Endothelial cell of umbilical vein (primary cell): ENCODE measurements around the gene TRAP1. TPM values are rescaled to one million over a fixed set of nuclear protein-coding genes. Genes with fewer than 3 reads are reported as not detected.

Experiments used
- BruUV-seq: library from RNA; stranded (reverse); fragments of 400-500 nt; replicated peaks from 2 replicates; lab custom pipeline; 2021; lab: Mats Ljungman, UMichigan
- CTCF ChIA-PET: fragments of 300-600, 350-600 bp; sonication (Branson Sonifier 250); formaldehyde crosslinking; loops from one replicate; lab custom pipeline; 2021; ENCODE audit warnings: antibody characterized with exemption, inconsistent platforms; lab: Charles Lee
- POLR2A ChIA-PET: fragments of 300-600, 350-600 bp; sonication (Branson Sonifier 250); formaldehyde crosslinking; loops from one replicate; lab custom pipeline; 2021; ENCODE audit warnings: antibody characterized with exemption, inconsistent platforms; lab: Charles Lee
- DNase-seq: peaks from one replicate; pipeline ENCODE4 v3.0.0-alpha.2; 2011; ENCODE audit warnings: low read depth, low spot score
- FAIRE-seq: peaks from 2 replicates; lab custom pipeline; 2011; peaks lifted over from hg19 to GRCh38; lab: Jason Lieb, UNC
- H2AFZ ChIP-seq: 2 replicates; pipeline ENCODE4 v1.6.0; 2012; ENCODE audit warnings: low read depth, low read length, control low read depth, inconsistent platforms
- H3K27ac ChIP-seq: 2 replicates; pipeline ENCODE4 v1.5.1; 2011; ENCODE audit warnings: low read depth, mild to moderate bottlenecking, control low read depth, low read length, moderate library complexity; ENCODE audit not compliant: insufficient read depth
- H3K27me3 ChIP-seq, 2 experiments: 2 replicates each; pipeline versions ENCODE4 v1.6.0 to v1.6.1; 2011; ENCODE audit warnings: low read length in 2 of 2, mixed read lengths in 1 of 2; ENCODE audit not compliant: control insufficient read depth in 2 of 2, insufficient read depth in 2 of 2
- H3K36me3 ChIP-seq, 2 experiments: 2 replicates in 1 of 2; 3 replicates in 1 of 2; pipeline ENCODE4 v1.5.1; 2011; ENCODE audit warnings: low read length in 2 of 2, mild to moderate bottlenecking in 1 of 2, moderate library complexity in 1 of 2; ENCODE audit not compliant: control insufficient read depth in 2 of 2, insufficient read depth in 2 of 2; ENCODE audit errors: extremely low read depth in 1 of 2
- H3K4me1 ChIP-seq: 3 replicates; pipeline ENCODE4 v1.5.1; 2011; ENCODE audit warnings: mild to moderate bottlenecking, low read length; ENCODE audit not compliant: control insufficient read depth, insufficient read depth; ENCODE audit errors: extremely low read depth
- H3K4me2 ChIP-seq: 2 replicates; pipeline ENCODE4 v1.6.1; 2011; ENCODE audit warnings: low read length, control low read depth, mixed read lengths; ENCODE audit not compliant: insufficient read depth
- H3K4me3 ChIP-seq, 3 experiments: fragments of 200-600 bp in 1 of 3; sonication (generic), shearing (Covaris generic) in 1 of 3; replicated peaks in 1 of 3; 2 replicates each; pipeline ENCODE4 v1.5.1; 2011 to 2016; ENCODE audit warnings: control low read depth in 3 of 3, low read length in 3 of 3, mild to moderate bottlenecking in 2 of 3, inconsistent platforms in 1 of 3, low read depth in 1 of 3, moderate library complexity in 1 of 3; ENCODE audit not compliant: insufficient read depth in 1 of 3
- H3K79me2 ChIP-seq: 2 replicates; pipeline ENCODE4 v1.6.0; 2012; ENCODE audit warnings: low read length, inconsistent platforms; ENCODE audit not compliant: control insufficient read depth, insufficient read depth
- H3K9ac ChIP-seq: replicated peaks from 2 replicates; pipeline ENCODE3; 2011; ENCODE audit warnings: low read length, control low read depth; ENCODE audit not compliant: insufficient read depth; ENCODE audit errors: extremely low read depth
- H3K9me1 ChIP-seq: replicated peaks from 3 replicates; pipeline ENCODE4 v1.6.0; 2011; ENCODE audit warnings: mild to moderate bottlenecking, low read length; ENCODE audit not compliant: control insufficient read depth, insufficient read depth; ENCODE audit errors: extremely low read depth
- H3K9me3 ChIP-seq: replicated peaks from 2 replicates; pipeline ENCODE4 v1.5.1; 2012; ENCODE audit warnings: low read length, inconsistent platforms; ENCODE audit not compliant: control insufficient read depth, insufficient read depth
- H4K20me1 ChIP-seq: replicated peaks from 2 replicates; pipeline ENCODE3; 2011; ENCODE audit warnings: mild to moderate bottlenecking, low read length; ENCODE audit not compliant: control insufficient read depth, insufficient read depth; ENCODE audit errors: extremely low read depth
- EZH2 ChIP-seq: IDR thresholded peaks from 2 replicates; pipeline ENCODE4 v1.6.1; 2012; ENCODE audit warnings: borderline replicate concordance, low read depth, mild to moderate bottlenecking, moderate library complexity, low read length, inconsistent platforms; ENCODE audit not compliant: severe bottlenecking
- FOS ChIP-seq: IDR thresholded peaks from 2 replicates; pipeline ENCODE4 v1.6.1; 2011; ENCODE audit warnings: mild to moderate bottlenecking, low read length, moderate library complexity, borderline replicate concordance; ENCODE audit not compliant: insufficient read depth
- GATA2 ChIP-seq: IDR thresholded peaks from 2 replicates; pipeline ENCODE4 v1.7.0; 2011; ENCODE audit warnings: low read depth, mild to moderate bottlenecking, moderate library complexity, mixed read lengths, low read length; ENCODE audit not compliant: insufficient read length, insufficient read depth
- JUN ChIP-seq: IDR thresholded peaks from 2 replicates; pipeline ENCODE4 v1.6.1; 2011; ENCODE audit warnings: borderline replicate concordance, low read depth; ENCODE audit not compliant: insufficient read length, insufficient read depth
- MYC ChIP-seq: IDR thresholded peaks from one replicate; pipeline ENCODE4 v1.6.1; 2011; ENCODE audit warnings: mild to moderate bottlenecking, low read depth, low read length
- POLR2A ChIP-seq: IDR thresholded peaks from 2 replicates; pipeline ENCODE4 v1.6.1; 2012; ENCODE audit warnings: low read depth, mild to moderate bottlenecking, control low read depth, low read length
- POLR2AphosphoS5 ChIP-seq: IDR thresholded peaks from 2 replicates; pipeline ENCODE4 v1.6.1; 2012; ENCODE audit warnings: low read depth, mild to moderate bottlenecking, control low read depth, low read length, moderate library complexity; ENCODE audit not compliant: insufficient read depth
- dilution Hi-C: fragments of 300-500 bp; cut with MboI; formaldehyde crosslinking; loops from one replicate; pipeline ENCODE4 v1.15.0; 2019; ENCODE audit warnings: low sequenced_read_pairs; ENCODE audit not compliant: extremely low pct_ligation_motif_present
- intact Hi-C: fragments of 100-400 bp; cut with micrococcal nuclease; formaldehyde crosslinking; loops from one replicate; pipeline ENCODE4 v1.10.0; 2022
- polyA plus RNA-seq, 4 experiments: library from polyadenylated mRNA; depleted of rRNA in 3 of 4; stranded (reverse) in 3 of 4; unstranded in 1 of 4; fragments of >200 nt; gene quantifications; 2 replicates each; pipeline versions ENCODE4 v1.2.1 to v1.2.3, GENCODE V29; 2011 to 2012; ENCODE audit warnings: missing spikeins in 1 of 4
- total RNA-seq: library from RNA; stranded (reverse); gene quantifications from 2 replicates; pipeline ENCODE4 v1.2.3, GENCODE V29; 2021
- TF ChIP-seq, protein P1 (sequence below): IDR thresholded peaks from 2 replicates; pipeline ENCODE4 v1.6.1; 2011; ENCODE audit not compliant: insufficient read depth, insufficient read length
- TF ChIP-seq, protein P2 (sequence below), 2 donors: IDR thresholded peaks; 1 replicate in 1 of 2; 2 replicates in 1 of 2; pipeline ENCODE4 v1.5.1; 2011; ENCODE audit warnings: low read length in 2 of 2, mild to moderate bottlenecking in 2 of 2, moderate library complexity in 2 of 2, control low read depth in 1 of 2, inconsistent platforms in 1 of 2, low read depth in 1 of 2; ENCODE audit not compliant: insufficient read depth in 1 of 2; ENCODE audit errors: extremely low read depth in 1 of 2

Gene TRAP1
- total and polyA plus RNA-seq, 2 donors (not counting 3 experiments of a cell fraction or from before 2014, with no cell fraction given), result 95.6 to 102 TPM

DNA sequence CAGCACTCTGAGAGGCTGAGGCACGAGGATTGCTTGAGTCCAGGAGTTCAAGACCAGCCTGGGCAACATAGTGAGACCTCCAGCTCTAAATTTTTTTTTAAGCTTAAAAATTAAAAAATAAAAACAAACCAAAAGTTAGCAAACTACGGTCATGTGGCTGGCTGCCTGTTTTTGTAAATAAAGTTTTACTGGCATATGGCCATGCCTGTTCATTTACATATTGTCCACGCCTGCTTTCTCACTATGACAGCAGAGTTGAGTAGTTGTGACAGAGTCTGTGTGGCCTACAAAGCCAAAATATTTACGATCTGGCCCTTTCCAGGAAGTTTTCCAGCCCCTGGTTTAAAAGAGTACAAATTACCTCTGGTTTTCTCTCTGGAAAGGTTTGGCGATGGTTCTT, 109.3 kb downstream of the TRAP1 start:
- Histone ChIP-seq H3K9ac (no peak overlapping the region), H2AFZ (no peak overlapping the region), H3K9me1 (no peaks in the 10 kb centered on the region), H3K4me2 (no peak overlapping the region), H3K79me2 (peaks cover 15% of the 10 kb centered on the region), H3K27me3 (no peaks in the 10 kb centered on the region), H3K4me1 (peaks cover 9% of the 10 kb centered on the region), H4K20me1 (no peaks in the 10 kb centered on the region), H3K4me3 (no peak overlapping the region), H3K9me3 (no peaks in the 10 kb centered on the region), H3K36me3 (no peaks in the 10 kb centered on the region), H3K27ac (no peak overlapping the region)
- CTCF ChIA-PET, result interaction anchor here (0.8 kb wide), 1 partner anchor 69 kb away, joined by 3 read pairs; no protein-coding TSS in a partner anchor
- TF ChIP-seq POLR2A (no peak), GATA2 (no peak), FOS (no peak), POLR2AphosphoS5 (no peak), JUN (no peak), EZH2 (no peak), MYC (no peak)
- TF ChIP-seq, protein P1, sequence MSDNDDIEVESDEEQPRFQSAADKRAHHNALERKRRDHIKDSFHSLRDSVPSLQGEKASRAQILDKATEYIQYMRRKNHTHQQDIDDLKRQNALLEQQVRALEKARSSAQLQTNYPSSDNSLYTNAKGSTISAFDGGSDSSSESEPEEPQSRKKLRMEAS, result no peak
- TF ChIP-seq, protein P2, sequence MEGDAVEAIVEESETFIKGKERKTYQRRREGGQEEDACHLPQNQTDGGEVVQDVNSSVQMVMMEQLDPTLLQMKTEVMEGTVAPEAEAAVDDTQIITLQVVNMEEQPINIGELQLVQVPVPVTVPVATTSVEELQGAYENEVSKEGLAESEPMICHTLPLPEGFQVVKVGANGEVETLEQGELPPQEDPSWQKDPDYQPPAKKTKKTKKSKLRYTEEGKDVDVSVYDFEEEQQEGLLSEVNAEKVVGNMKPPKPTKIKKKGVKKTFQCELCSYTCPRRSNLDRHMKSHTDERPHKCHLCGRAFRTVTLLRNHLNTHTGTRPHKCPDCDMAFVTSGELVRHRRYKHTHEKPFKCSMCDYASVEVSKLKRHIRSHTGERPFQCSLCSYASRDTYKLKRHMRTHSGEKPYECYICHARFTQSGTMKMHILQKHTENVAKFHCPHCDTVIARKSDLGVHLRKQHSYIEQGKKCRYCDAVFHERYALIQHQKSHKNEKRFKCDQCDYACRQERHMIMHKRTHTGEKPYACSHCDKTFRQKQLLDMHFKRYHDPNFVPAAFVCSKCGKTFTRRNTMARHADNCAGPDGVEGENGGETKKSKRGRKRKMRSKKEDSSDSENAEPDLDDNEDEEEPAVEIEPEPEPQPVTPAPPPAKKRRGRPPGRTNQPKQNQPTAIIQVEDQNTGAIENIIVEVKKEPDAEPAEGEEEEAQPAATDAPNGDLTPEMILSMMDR (IDR thresholded peaks at IDR 0.05; ENCODE audit: extremely low read depth in 1 of 2, insufficient read depth in 1 of 2, low read depth in 1 of 2, low read length in 2 of 2), result no peak
- intact Hi-C loops, result no loop called here
- no TSS peak for BruUV-seq
- FAIRE-seq, result no peak
- no peak for DNase-seq
- POLR2A ChIA-PET, result no interaction called here
- dilution Hi-C loops, result no loop called here

Other genes starting within 250 kb of the TRAP1 start
- gene C16orf90, start 222.0 kb downstream of the TRAP1 start, total RNA-seq, result not detected in 2 replicates
- gene C16orf90, start 222.0 kb downstream of the TRAP1 start, polyA plus RNA-seq, result not detected in 2 replicates
- 16.5 and 17.2 TPM in 2 replicates for gene CLUAP1, start 216.5 kb downstream of the TRAP1 start, total RNA-seq
- 3.5 and 5.8 TPM in 2 replicates for gene CLUAP1, start 216.5 kb downstream of the TRAP1 start, polyA plus RNA-seq
- 3.4 and 8.2 TPM in 2 replicates for gene NLRC3, start 140.1 kb downstream of the TRAP1 start, total RNA-seq
- gene NLRC3, start 140.1 kb downstream of the TRAP1 start, polyA plus RNA-seq, result 0.84 and 0.96 TPM in 2 replicates
- gene SLX4, start 105.9 kb downstream of the TRAP1 start, total RNA-seq, result 8.9 and 9.3 TPM in 2 replicates
- gene SLX4, start 105.9 kb downstream of the TRAP1 start, polyA plus RNA-seq, result 2.8 and 2.9 TPM in 2 replicates
- 12.2 and 13.5 TPM in 2 replicates for gene DNASE1, start 62.8 kb downstream of the TRAP1 start, total RNA-seq
- gene DNASE1, start 62.8 kb downstream of the TRAP1 start, polyA plus RNA-seq, result 11.1 and 16.2 TPM in 2 replicates
- gene CREBBP, start 163.2 kb upstream of the TRAP1 start, total RNA-seq, result 71.4 and 72.7 TPM in 2 replicates
- 10.2 and 13.8 TPM in 2 replicates for gene CREBBP, start 163.2 kb upstream of the TRAP1 start, polyA plus RNA-seq